Upper lobe of right lung (tissue), 1 donor: ENCODE data around the gene UGT1A1. TPM values are rescaled to one million over a fixed set of nuclear protein-coding genes. Genes with fewer than 3 reads are reported as not detected.

Source experiments
- ATAC-seq: fragments of 200-7000 bp; cut with Tn5 transposase; one replicate; pipeline ENCODE4 v1.9.1; 2020; ENCODE audit warnings: mild to moderate bottlenecking, moderate library complexity
- DNase-seq: peaks from one replicate; pipeline ENCODE4 v3.0.0-alpha.2; 2020
- H3K27ac ChIP-seq: fragments of 200-600 bp; one replicate; pipeline ENCODE4 v1.8.0; 2022
- H3K27me3 ChIP-seq: fragments of 200-600 bp; one replicate; pipeline ENCODE4 v1.8.0; 2022; ENCODE audit warnings: mild to moderate bottlenecking
- H3K36me3 ChIP-seq: fragments of 200-600 bp; one replicate; pipeline ENCODE4 v1.8.0; 2022
- H3K4me1 ChIP-seq: fragments of 200-600 bp; one replicate; pipeline ENCODE4 v1.8.0; 2022
- H3K4me3 ChIP-seq: fragments of 200-600 bp; one replicate; pipeline ENCODE4 v1.8.0; 2022; ENCODE audit warnings: mild to moderate bottlenecking
- H3K9me3 ChIP-seq: fragments of 200-600 bp; one replicate; pipeline ENCODE4 v1.8.0; 2022
- CTCF ChIP-seq: fragments of 200-600 bp; IDR thresholded peaks from one replicate; pipeline ENCODE4 v1.8.0; 2022; ENCODE audit warnings: antibody characterized with exemption
- intact Hi-C: fragments of 100-400 bp; cut with DNase I; formaldehyde crosslinking; loops from one replicate; pipeline ENCODE4 v1.11.0; 2022
- long read RNA-seq: library from polyadenylated mRNA; unstranded; transcript quantifications from one replicate; pipeline ENCODE4 v2.0.0, GENCODE V29; 2021
- total RNA-seq: library from RNA; stranded (reverse); fragmentation: NEBNext Ultra II Directional; extraction: Animal tissue kit (Norgen Biotek cat#: 25700); gene quantifications from one replicate; pipeline ENCODE4 v1.2.1, GENCODE V29; 2021
- donor health status: DM: no; HTN: yes; CAD: no; lungs with severe emphysema.

The UGT1A1 gene
- not detected for total RNA-seq
- long read RNA-seq = 0 reads

GRCh38 chr2:233760043-233760442 is at the start of gene UGT1A1:
UGT1A1 (plus strand) TSS chr2:233760270; CDS start chr2:233760288, 18 bp downstream.
- no peak within 1 kb of the TSS for H3K4me3 ChIP-seq
- no peaks in the 10 kb centered on the region for H3K4me1 ChIP-seq
- intact Hi-C loops = no loop called here
- no peaks in the 10 kb centered on the region for H3K36me3 ChIP-seq
- no peak for TF ChIP-seq CTCF
- DNase-seq (no peak), ATAC-seq (no peak)
- no peak within 1 kb of the TSS for H3K27ac ChIP-seq
- no peaks in the 10 kb centered on the region for H3K27me3 ChIP-seq
- no peaks in the 10 kb centered on the region for H3K9me3 ChIP-seq

GRCh38 chr2:233711312-233712008 is 48.6 kb upstream of the UGT1A1 start:
- intact Hi-C loops = no loop called here
- ATAC-seq = peak; percentile 95
- H3K27ac ChIP-seq = no peak overlapping the region
- TF ChIP-seq CTCF = peak; percentile 83
- H3K36me3 ChIP-seq = no peaks in the 10 kb centered on the region
- no peaks in the 10 kb centered on the region for H3K27me3 ChIP-seq
- no peaks in the 10 kb centered on the region for H3K4me1 ChIP-seq
- no peaks in the 10 kb centered on the region for H3K9me3 ChIP-seq
- DNase-seq = peak; percentile 92
- H3K4me3 ChIP-seq = no peak overlapping the region

- Histone ChIP-seq H3K9me3 (no peaks in the 10 kb centered on the region), H3K27me3 (no peaks in the 10 kb centered on the region), H3K4me1 (no peaks in the 10 kb centered on the region), H3K27ac (no peak within 1 kb of the TSS), H3K36me3 (no peaks in the 10 kb centered on the region), H3K4me3 (no peak within 1 kb of the TSS)
- ATAC-seq (no peak), DNase-seq (no peak)
- no peak for TF ChIP-seq CTCF
- intact Hi-C loops = no loop called here
Measured at GRCh38 chr2:233712611-233713261, 47.3 kb upstream of the UGT1A1 start, which contains the start of gene UGT1A5. UGT1A5 (plus strand) TSS chr2:233712907; CDS start chr2:233712992, 85 bp downstream.

GRCh38 chr2:233713262-233713615 is 46.8 kb upstream of the UGT1A1 start:
- Histone ChIP-seq H3K27me3 (no peaks in the 10 kb centered on the region), H3K9me3 (no peaks in the 10 kb centered on the region), H3K4me1 (no peaks in the 10 kb centered on the region), H3K4me3 (no peak overlapping the region), H3K27ac (no peak overlapping the region), H3K36me3 (no peaks in the 10 kb centered on the region)
- ATAC-seq (no peak), DNase-seq (no peak)
- intact Hi-C loops = no loop called here
- no peak for TF ChIP-seq CTCF

- no peak for TF ChIP-seq CTCF
- no peak for DNase-seq
Measured at GRCh38 chr2:233714121-233714520, 45.9 kb upstream of the UGT1A1 start.

More at GRCh38 chr2:233714121-233714520, 45.9 kb upstream of the UGT1A1 start:
- intact Hi-C loops = no loop called here
- Histone ChIP-seq H3K27ac (no peak overlapping the region), H3K4me1 (no peaks in the 10 kb centered on the region), H3K9me3 (no peaks in the 10 kb centered on the region), H3K36me3 (no peaks in the 10 kb centered on the region), H3K27me3 (no peaks in the 10 kb centered on the region), H3K4me3 (no peak overlapping the region)
- ATAC-seq = no peak
